ENCODE measurements around the gene USP30.
"Not testable (repeated sequence)": the region's sequence is repeated elsewhere in the genome, so short reads cannot be mapped to it uniquely, and the experiment has no call there.

The USP30 gene

GRCh38 chr12:109020146-109020795 lies 32.1 kb upstream of the USP30 start:
- TF ChIP-seq POLR2AphosphoS5 (IDR thresholded peaks at IDR 0.05; ENCODE audit: borderline replicate concordance, low read depth, low read length) = no peak
- TF ChIP-seq FOXP2 (optimal IDR thresholded peaks at IDR 0.05; ENCODE audit: control extremely low read depth, extremely low read length, insufficient read depth) = no peak
- no peak for TF ChIP-seq EZH2 (IDR thresholded peaks at IDR 0.05)
- Histone ChIP-seq H3K4me3 (no peak overlapping the region), H3K27ac (no peak overlapping the region), H3K9ac (ENCODE audit: insufficient read length) (no peak overlapping the region), H3K36me3 (ENCODE audit: insufficient read depth, low read length) (no peaks in the 10 kb centered on the region), H3K9me3 (ENCODE audit: low read depth, low read length) (no peaks in the 10 kb centered on the region)
- no peak for DNase-seq (ENCODE audit: low read depth, low spot score)

- peak; percentile 3 for DNase-seq (ENCODE audit: low read depth, low spot score)
- H3K36me3 ChIP-seq (ENCODE audit: insufficient read depth, low read length) = no peaks in the 10 kb centered on the region
- no peak within 1 kb of the TSS for H3K4me3 ChIP-seq
- H3K9me3 ChIP-seq (ENCODE audit: low read depth, low read length) = no peaks in the 10 kb centered on the region
- no peak within 1 kb of the TSS for H3K9ac ChIP-seq (ENCODE audit: insufficient read length)
- no peak for TF ChIP-seq POLR2AphosphoS5 (IDR thresholded peaks at IDR 0.05; ENCODE audit: borderline replicate concordance, low read depth, low read length)
- TF ChIP-seq FOXP2 (optimal IDR thresholded peaks at IDR 0.05; ENCODE audit: control extremely low read depth, extremely low read length, insufficient read depth) = no peak
- TF ChIP-seq EZH2 (IDR thresholded peaks at IDR 0.05) = no peak
- H3K27ac ChIP-seq = no peak within 1 kb of the TSS
Measured at GRCh38 chr12:109020796-109021380, 31.5 kb upstream of the USP30 start, which contains the start of gene SVOP. SVOP (minus strand) TSS chr12:109021068; CDS start chr12:109020868, 200 bp downstream.

- Histone ChIP-seq H3K9me3 (ENCODE audit: low read depth, low read length) (no peaks in the 10 kb centered on the region), H3K4me3 (no peak overlapping the region), H3K9ac (ENCODE audit: insufficient read length) (no peak overlapping the region), H3K36me3 (ENCODE audit: insufficient read depth, low read length) (no peaks in the 10 kb centered on the region), H3K27ac (no peak overlapping the region)
- TF ChIP-seq POLR2AphosphoS5 (IDR thresholded peaks at IDR 0.05; ENCODE audit: borderline replicate concordance, low read depth, low read length) (no peak), EZH2 (IDR thresholded peaks at IDR 0.05) (no peak), FOXP2 (optimal IDR thresholded peaks at IDR 0.05; ENCODE audit: control extremely low read depth, extremely low read length, insufficient read depth) (no peak)
- DNase-seq (ENCODE audit: low read depth, low spot score) = no peak
Measured at GRCh38 chr12:109027767-109028166, 24.6 kb upstream of the USP30 start.

- H3K4me3 ChIP-seq; H3K27ac ChIP-seq; H3K9me3 ChIP-seq (ENCODE audit: low read depth, low read length); DNase-seq (ENCODE audit: low read depth, low spot score); H3K36me3 ChIP-seq (ENCODE audit: insufficient read depth, low read length); H3K9ac ChIP-seq (ENCODE audit: insufficient read length): not testable (repeated sequence)
Measured at GRCh38 chr12:109028624-109029023, 23.8 kb upstream of the USP30 start.

GRCh38 chr12:109029411-109029810 lies 23.0 kb upstream of the USP30 start:
- Histone ChIP-seq H3K9me3 (ENCODE audit: low read depth, low read length) (no peaks in the 10 kb centered on the region), H3K9ac (ENCODE audit: insufficient read length) (no peak overlapping the region), H3K27ac (no peak overlapping the region), H3K4me3 (no peak overlapping the region), H3K36me3 (ENCODE audit: insufficient read depth, low read length) (no peaks in the 10 kb centered on the region)
- no peak for TF ChIP-seq FOXP2 (optimal IDR thresholded peaks at IDR 0.05; ENCODE audit: control extremely low read depth, extremely low read length, insufficient read depth)
- TF ChIP-seq POLR2AphosphoS5 (IDR thresholded peaks at IDR 0.05; ENCODE audit: borderline replicate concordance, low read depth, low read length) = no peak
- TF ChIP-seq EZH2 (IDR thresholded peaks at IDR 0.05) = no peak
- DNase-seq (ENCODE audit: low read depth, low spot score) = no peak

GRCh38 chr12:109033239-109034196 lies 18.9 kb upstream of the USP30 start:
- Histone ChIP-seq H3K36me3 (ENCODE audit: insufficient read depth, low read length) (no peaks in the 10 kb centered on the region), H3K27ac (no peak overlapping the region), H3K9ac (ENCODE audit: insufficient read length) (no peak overlapping the region)

GRCh38 chr12:109036975-109037374 lies 15.4 kb upstream of the USP30 start:
- no peak overlapping the region for H3K27ac ChIP-seq
- H3K4me3 ChIP-seq = no peak overlapping the region
- DNase-seq (ENCODE audit: low read depth, low spot score) = no peak
- no peaks in the 10 kb centered on the region for H3K9me3 ChIP-seq (ENCODE audit: low read depth, low read length)
- H3K36me3 ChIP-seq (ENCODE audit: insufficient read depth, low read length) = no peaks in the 10 kb centered on the region
- H3K9ac ChIP-seq (ENCODE audit: insufficient read length) = no peak overlapping the region
- TF ChIP-seq FOXP2 (optimal IDR thresholded peaks at IDR 0.05; ENCODE audit: control extremely low read depth, extremely low read length, insufficient read depth) = no peak
- no peak for TF ChIP-seq EZH2 (IDR thresholded peaks at IDR 0.05)
- TF ChIP-seq POLR2AphosphoS5 (IDR thresholded peaks at IDR 0.05; ENCODE audit: borderline replicate concordance, low read depth, low read length) = no peak

More at GRCh38 chr12:109033239-109034196, 18.9 kb upstream of the USP30 start:
- H3K9me3 ChIP-seq (ENCODE audit: low read depth, low read length) = no peaks in the 10 kb centered on the region
- DNase-seq (ENCODE audit: low read depth, low spot score) = no peak
- TF ChIP-seq FOXP2 (optimal IDR thresholded peaks at IDR 0.05; ENCODE audit: control extremely low read depth, extremely low read length, insufficient read depth) (no peak), EZH2 (IDR thresholded peaks at IDR 0.05) (no peak), POLR2AphosphoS5 (IDR thresholded peaks at IDR 0.05; ENCODE audit: borderline replicate concordance, low read depth, low read length) (no peak)
- no peak overlapping the region for H3K4me3 ChIP-seq

- Histone ChIP-seq H3K4me3 (no peak overlapping the region), H3K27ac (no peak overlapping the region), H3K9me3 (ENCODE audit: low read depth, low read length) (no peaks in the 10 kb centered on the region), H3K9ac (ENCODE audit: insufficient read length) (no peak overlapping the region), H3K36me3 (ENCODE audit: insufficient read depth, low read length) (no peaks in the 10 kb centered on the region)
- no peak for DNase-seq (ENCODE audit: low read depth, low spot score)
- TF ChIP-seq POLR2AphosphoS5 (IDR thresholded peaks at IDR 0.05; ENCODE audit: borderline replicate concordance, low read depth, low read length) (no peak), EZH2 (IDR thresholded peaks at IDR 0.05) (no peak), FOXP2 (optimal IDR thresholded peaks at IDR 0.05; ENCODE audit: control extremely low read depth, extremely low read length, insufficient read depth) (no peak)
Measured at GRCh38 chr12:109044241-109044640, 8.1 kb upstream of the USP30 start.

Data from SK-N-MC (cell line).